SK-N-SH (cell line): ENCODE data around the gene EDEM3. TPM values are rescaled to one million over a fixed set of nuclear protein-coding genes. Genes with fewer than 3 reads are reported as not detected.
A peak's percentile ranks its signal among the peaks of the same experiment; 100 is the strongest.

ENCODE experiments used
- CTCF ChIA-PET: fragments of 300-600, 350-600 bp; formaldehyde crosslinking; extraction: SDS; loops from one replicate; lab custom pipeline; 2021; lab: Yijun Ruan, JAX
- POLR2A ChIA-PET: fragments of 350-600 bp; sonication (Branson Sonifier 250); formaldehyde crosslinking; extraction: SDS; loops from one replicate; lab custom pipeline; 2020; ENCODE audit warnings: antibody characterized with exemption, inconsistent platforms; lab: Yijun Ruan, JAX
- DNase-seq: peaks from one replicate; pipeline ENCODE4 v3.0.0; 2012
- H2AFZ ChIP-seq: fragments of 200-600 bp; sonication (generic); 2 replicates; pipeline ENCODE4 v1.8.1; 2016; ENCODE audit warnings: antibody characterized with exemption, mild to moderate bottlenecking, low read depth
- H3F3A ChIP-seq: fragments of 200-600 bp; sonication (generic); replicated peaks from 2 replicates; pipeline ENCODE3; 2016; ENCODE audit warnings: antibody characterized with exemption, mild to moderate bottlenecking; ENCODE audit not compliant: insufficient read depth
- H3K27ac ChIP-seq, 2 experiments: fragments of 200-500 bp in 1 of 2; fragments of 200-600 bp in 1 of 2; sonication (Bioruptor generic) in 1 of 2; sonication (generic), shearing (Covaris generic) in 1 of 2; 2 replicates each; pipeline versions ENCODE4 v1.5.1 to v1.6.1; 2014 to 2016; ENCODE audit warnings: low read depth in 2 of 2, inconsistent platforms in 1 of 2, low read length in 1 of 2, mild to moderate bottlenecking in 1 of 2, mixed read lengths in 1 of 2
- H3K27me3 ChIP-seq: fragments of 200-600 bp; sonication (generic), shearing (Covaris generic); 2 replicates; pipeline ENCODE4 v1.6.1; 2016; ENCODE audit warnings: mixed run types; ENCODE audit not compliant: insufficient read depth
- H3K36me3 ChIP-seq, 2 experiments: fragments of 200-500 bp in 1 of 2; fragments of 200-600 bp in 1 of 2; sonication (Bioruptor generic) in 1 of 2; sonication (generic) in 1 of 2; replicated peaks in 1 of 2; 2 replicates each; pipeline versions ENCODE3 to v1.5.1; 2014 to 2016; ENCODE audit warnings: low read length in 1 of 2, mild to moderate bottlenecking in 1 of 2; ENCODE audit not compliant: insufficient read depth in 2 of 2, control insufficient read depth in 1 of 2
- H3K4me1 ChIP-seq, 2 experiments: fragments of 200-500 bp in 1 of 2; fragments of 200-600 bp in 1 of 2; sonication (Bioruptor generic) in 1 of 2; sonication (generic), shearing (Covaris generic) in 1 of 2; 2 replicates each; pipeline versions ENCODE4 v1.5.1 to v1.6.1; 2014 to 2016; ENCODE audit warnings: low read depth in 1 of 2, low read length in 1 of 2, mixed run types in 1 of 2; ENCODE audit not compliant: insufficient read depth in 2 of 2, control insufficient read depth in 1 of 2
- H3K4me2 ChIP-seq: fragments of 200-600 bp; sonication (generic), shearing (Covaris generic); 2 replicates; pipeline ENCODE4 v1.6.1; 2017; ENCODE audit warnings: mixed run types
- H3K4me3 ChIP-seq, 2 experiments: fragments of 200-500 bp in 1 of 2; fragments of 200-600 bp in 1 of 2; sonication (Bioruptor generic) in 1 of 2; sonication (generic), shearing (Covaris generic) in 1 of 2; 2 replicates each; pipeline versions ENCODE4 v1.5.1 to v1.8.1; 2014 to 2016; ENCODE audit warnings: low read depth in 2 of 2, inconsistent platforms in 1 of 2, low read length in 1 of 2, mild to moderate bottlenecking in 1 of 2, mixed read lengths in 1 of 2, moderate library complexity in 1 of 2
- H3K79me2 ChIP-seq: fragments of 200-600 bp; sonication (generic); 2 replicates; pipeline ENCODE4 v1.8.1; 2017; ENCODE audit warnings: mild to moderate bottlenecking; ENCODE audit not compliant: insufficient read depth
- H3K9ac ChIP-seq: fragments of 200-600 bp; sonication (generic); 2 replicates; pipeline ENCODE4 v1.6.1; 2017; ENCODE audit warnings: mixed run types
- H3K9me2 ChIP-seq: fragments of 200-600 bp; sonication (generic); 2 replicates; pipeline ENCODE4 v1.6.1; 2017; ENCODE audit warnings: mixed run types
- H3K9me3 ChIP-seq: fragments of 200-600 bp; sonication (generic); 2 replicates; pipeline ENCODE4 v1.6.1; 2017; ENCODE audit warnings: mixed run types, mild to moderate bottlenecking, moderate library complexity
- H4K20me1 ChIP-seq: fragments of 200-600 bp; sonication (generic); 2 replicates; pipeline ENCODE4 v1.6.1; 2017; ENCODE audit warnings: mild to moderate bottlenecking, mixed run types; ENCODE audit not compliant: insufficient read depth
- EP300 ChIP-seq, 2 experiments: IDR thresholded peaks; 2 replicates each; pipeline versions ENCODE4 v1.4.0 to v1.6.1; 2012; ENCODE audit warnings: borderline replicate concordance in 1 of 2, low read depth in 1 of 2, low read length in 1 of 2
- EZH2phosphoT487 ChIP-seq: fragments of 200-600 bp; sonication (generic); IDR thresholded peaks from 2 replicates; pipeline ENCODE4 v1.6.1; 2017; ENCODE audit warnings: low read depth, mixed run types, mild to moderate bottlenecking, antibody characterized with exemption, moderate library complexity, borderline replicate concordance
- FOXJ3 ChIP-seq: sonication (generic); formaldehyde crosslinking; IDR thresholded peaks from 2 replicates; pipeline ENCODE4 v1.5.1; 2020; ENCODE audit warnings: mild to moderate bottlenecking, missing genetic modification reagents
- FOXM1 ChIP-seq: IDR thresholded peaks from 2 replicates; pipeline ENCODE4 v1.4.0; 2012; ENCODE audit warnings: low read depth, mild to moderate bottlenecking
- IRF3 ChIP-seq: fragments of 150-350 bp; IDR thresholded peaks from 2 replicates; pipeline ENCODE4 v1.6.1; 2016; ENCODE audit warnings: mild to moderate bottlenecking, low read depth, low read length
- JUND ChIP-seq: IDR thresholded peaks from 2 replicates; pipeline ENCODE4 v1.4.0; 2012
- MEF2A ChIP-seq: IDR thresholded peaks from 2 replicates; pipeline ENCODE4 v1.4.0; 2012; ENCODE audit warnings: low read depth, borderline replicate concordance
- MXI1 ChIP-seq: IDR thresholded peaks from 2 replicates; pipeline ENCODE4 v1.6.1; 2012; ENCODE audit warnings: mild to moderate bottlenecking, low read depth, low read length, improper control_type of control experiment
- NFIC ChIP-seq: IDR thresholded peaks from 2 replicates; pipeline ENCODE4 v1.4.0; 2012; ENCODE audit warnings: borderline replicate concordance
- PBX3 ChIP-seq: IDR thresholded peaks from 2 replicates; pipeline ENCODE4; 2012
- POLR2AphosphoS5 ChIP-seq: IDR thresholded peaks from 2 replicates; pipeline ENCODE4 v1.6.1; 2012; ENCODE audit warnings: low read depth, low read length
- RAD21 ChIP-seq: IDR thresholded peaks from 2 replicates; pipeline ENCODE4 v1.6.1; 2012; ENCODE audit warnings: mild to moderate bottlenecking, low read length
- RCOR1 ChIP-seq: fragments of 150-350 bp; IDR thresholded peaks from 2 replicates; pipeline ENCODE4 v1.6.1; 2017; ENCODE audit warnings: antibody characterized with exemption, low read length
- REST ChIP-seq: IDR thresholded peaks from 2 replicates; pipeline ENCODE4 v1.6.1; 2012; ENCODE audit warnings: mild to moderate bottlenecking, low read depth, low read length, moderate library complexity
- RFX5 ChIP-seq: IDR thresholded peaks from 2 replicates; pipeline ENCODE4 v1.6.1; 2012; ENCODE audit warnings: mild to moderate bottlenecking, improper control_type of control experiment, low read length
- RXRA ChIP-seq: IDR thresholded peaks from 2 replicates; pipeline ENCODE4 v1.4.0; 2012; ENCODE audit warnings: low read depth, mild to moderate bottlenecking, borderline replicate concordance
- SIN3A ChIP-seq: IDR thresholded peaks from 2 replicates; pipeline ENCODE4 v1.6.1; 2012; ENCODE audit warnings: low read depth, mild to moderate bottlenecking, low read length, moderate library complexity, borderline replicate concordance
- TEAD4 ChIP-seq: IDR thresholded peaks from 2 replicates; pipeline ENCODE4 v1.4.0; 2012; ENCODE audit warnings: mild to moderate bottlenecking, borderline replicate concordance; ENCODE audit not compliant: insufficient read depth
- USF2 ChIP-seq: fragments of 150-350 bp; IDR thresholded peaks from 2 replicates; pipeline ENCODE4 v1.6.1; 2017; ENCODE audit warnings: antibody characterized with exemption, low read length, low read depth, borderline replicate concordance
- ZBTB33 ChIP-seq: IDR thresholded peaks from 2 replicates; pipeline ENCODE4 v1.4.0; 2012; ENCODE audit warnings: low read depth, borderline replicate concordance
- WGBS: methylation state at CpG from one replicate; pipeline ENCODE4 v1.1.6; 2017; ENCODE audit warnings: low lambda C conversion rate; 5-methylcytosine and 5-hydroxymethylcytosine counted together
- polyA plus RNA-seq, 3 experiments: library from polyadenylated mRNA; depleted of rRNA; stranded (reverse); fragments of >200 nt; gene quantifications; 2 replicates each; pipeline ENCODE4 v1.2.3, GENCODE V29; 2012

The EDEM3 gene
- polyA plus RNA-seq, 1 of the 3 experiments (the other 2 are of a cell fraction) = 28.6 TPM

- no peak for TF ChIP-seq TEAD4
- TF ChIP-seq MEF2A = no peak
Observed at GRCh38 chr1:184791550-184791900, 36.9 kb upstream of the EDEM3 start (continued).

GRCh38 chr1:184790642-184791549 is 36.2 kb upstream of the EDEM3 start:
- Histone ChIP-seq H3K9ac (peak overlapping the region; percentile 76; the same call in 1 of the 2 replicates), H2AFZ (peak overlapping the region; percentile 57; the same call in 1 of the 2 replicates), H3F3A (peaks cover 28% of the 10 kb centered on the region), H3K4me2 (peak overlapping the region; percentile 71), H3K4me1 (peaks cover 11 to 27% of the 10 kb centered on the region in 2 experiments), H3K36me3 (peaks cover 0 to 7% of the 10 kb centered on the region in 2 experiments), H3K79me2 (no peaks in the 10 kb centered on the region), H3K27ac (peak overlapping the region; percentile 78 to 99), H3K27me3 (no peaks in the 10 kb centered on the region), H3K4me3 (no peak overlapping the region), H4K20me1 (no peaks in the 10 kb centered on the region), H3K9me2 (no peaks in the 10 kb centered on the region), H3K9me3 (no peaks in the 10 kb centered on the region)
- DNase-seq = no peak
- ChIA-PET POLR2A (no interaction called here), CTCF (interaction anchor here (1.6 to 2.8 kb wide), 2 partner anchors 9 to 16 kb away, joined by 3 to 14 read pairs; no protein-coding TSS in a partner anchor)
- 24% methylated on average over 9 of the region's 9 CpGs for WGBS
- no peak for TF ChIP-seq RAD21
- no peak for TF ChIP-seq EZH2phosphoT487
- TF ChIP-seq TEAD4 = peak; percentile 69; the same call in 1 of the 2 replicates
- TF ChIP-seq RXRA = no peak
- TF ChIP-seq IRF3 = no peak
- TF ChIP-seq EP300 (IDR thresholded peaks at IDR 0.05; ENCODE audit: borderline replicate concordance in 1 of 2, low read depth in 1 of 2, low read length in 1 of 2) = peak; percentile 81 to 87; a peak in 3 of 4 replicates
- no peak for TF ChIP-seq ZBTB33
- peak; percentile 37; the same call in 1 of the 2 replicates for TF ChIP-seq SIN3A
- no peak for TF ChIP-seq RFX5
- TF ChIP-seq REST = no peak
- peak; percentile 87 for TF ChIP-seq FOXM1
- peak; percentile 50; the same call in 1 of the 2 replicates for TF ChIP-seq NFIC
- no peak for TF ChIP-seq USF2
- TF ChIP-seq RCOR1 = no peak
- TF ChIP-seq MEF2A = no peak
- TF ChIP-seq MXI1 = no peak
- TF ChIP-seq FOXJ3 = no peak
- TF ChIP-seq POLR2AphosphoS5 = peak; percentile 71; the same call in 1 of the 2 replicates
- peak; percentile 63 for TF ChIP-seq JUND
- peak; percentile 94 for TF ChIP-seq PBX3
